Esophagus muscularis mucosa (tissue), 4 donors: ENCODE data around the gene DAAM2. TPM values are rescaled to one million over a fixed set of nuclear protein-coding genes. Genes with fewer than 3 reads are reported as not detected.
A peak's percentile ranks its signal among the peaks of the same experiment; 100 is the strongest.

Experiments
- DNase-seq: peaks from one replicate; pipeline ENCODE4 v3.0.0-alpha.2; 2017; ENCODE audit errors: extremely low spot score
- H3K27ac ChIP-seq, 4 donors: fragments of 200-600 bp; sonication (generic); replicated peaks in 1 of 4; 1 replicate in 3 of 4; 2 replicates in 1 of 4; pipeline ENCODE4 v1.5.1; 2016 to 2019; ENCODE audit warnings: mild to moderate bottlenecking in 1 of 4
- H3K27me3 ChIP-seq, 4 donors: fragments of 200-600 bp; sonication (generic); one replicate each; pipeline versions ENCODE4 v1.5.1 to v1.6.0; 2016 to 2019
- H3K36me3 ChIP-seq, 4 donors: fragments of 200-600 bp; sonication (generic); one replicate each; pipeline ENCODE4 v1.5.1; 2016 to 2019
- H3K4me1 ChIP-seq, 4 donors: fragments of 200-600 bp; sonication (generic); one replicate each; pipeline ENCODE4 v1.5.1; 2016 to 2019
- H3K4me3 ChIP-seq, 4 donors: fragments of 200-600 bp; sonication (generic); 1 replicate in 2 of 4; 2 replicates in 2 of 4; pipeline ENCODE4 v1.5.1; 2016 to 2019; ENCODE audit warnings: mild to moderate bottlenecking in 4 of 4, moderate library complexity in 1 of 4
- H3K9me3 ChIP-seq, 4 donors: fragments of 200-600 bp; sonication (generic); 1 replicate in 3 of 4; 2 replicates in 1 of 4; pipeline ENCODE4 v1.5.1; 2016 to 2019
- EP300 ChIP-seq: sonication (generic); formaldehyde crosslinking; IDR thresholded peaks from one replicate; pipeline ENCODE4 v1.6.1; 2017; ENCODE audit warnings: antibody characterized with exemption
- POLR2A ChIP-seq: fragments of 450-650 bp; IDR thresholded peaks from one replicate; pipeline ENCODE4 v1.6.1; 2017; ENCODE audit warnings: antibody characterized with exemption, moderate library complexity, mild to moderate bottlenecking, low read depth
- POLR2AphosphoS5 ChIP-seq, 2 donors: sonication (generic); formaldehyde crosslinking; IDR thresholded peaks; one replicate each; pipeline ENCODE4 v1.6.1; 2017; ENCODE audit warnings: antibody characterized with exemption in 2 of 2
- WGBS: methylation state at CpG from one replicate; pipeline ENCODE4 v1.1.5; 2018; 5-methylcytosine and 5-hydroxymethylcytosine counted together
- intact Hi-C: fragments of 100-400 bp; cut with DNase I; formaldehyde crosslinking; loops from one replicate; pipeline ENCODE4 v1.15.1; 2023
- total RNA-seq, 4 donors: library from RNA; depleted of rRNA; stranded (reverse); fragments of >200 nt; gene quantifications; one replicate each; pipeline versions ENCODE4 v1.1.0 to v1.2.1, GENCODE V29; 2016
- TF ChIP-seq, protein P1 (sequence below), 3 experiments: fragments of 200-600 bp in 2 of 3; fragments of 450-650 bp in 1 of 3; sonication (generic) in 2 of 3; IDR thresholded peaks; one replicate each; pipeline ENCODE4 v1.5.1; 2017 to 2019; ENCODE audit warnings: antibody characterized with exemption in 3 of 3, mild to moderate bottlenecking in 2 of 3, moderate library complexity in 1 of 3

DAAM2 gene
- total RNA-seq, 4 donors from 2014 or later, result 221 to 446 (median 392) TPM

GRCh38 chr6:39880594-39880993 is 88.4 kb downstream of the DAAM2 start:
- no peak for DNase-seq
- 87% methylated on average over 4 of the region's 4 CpGs for WGBS
- TF ChIP-seq, protein P1, sequence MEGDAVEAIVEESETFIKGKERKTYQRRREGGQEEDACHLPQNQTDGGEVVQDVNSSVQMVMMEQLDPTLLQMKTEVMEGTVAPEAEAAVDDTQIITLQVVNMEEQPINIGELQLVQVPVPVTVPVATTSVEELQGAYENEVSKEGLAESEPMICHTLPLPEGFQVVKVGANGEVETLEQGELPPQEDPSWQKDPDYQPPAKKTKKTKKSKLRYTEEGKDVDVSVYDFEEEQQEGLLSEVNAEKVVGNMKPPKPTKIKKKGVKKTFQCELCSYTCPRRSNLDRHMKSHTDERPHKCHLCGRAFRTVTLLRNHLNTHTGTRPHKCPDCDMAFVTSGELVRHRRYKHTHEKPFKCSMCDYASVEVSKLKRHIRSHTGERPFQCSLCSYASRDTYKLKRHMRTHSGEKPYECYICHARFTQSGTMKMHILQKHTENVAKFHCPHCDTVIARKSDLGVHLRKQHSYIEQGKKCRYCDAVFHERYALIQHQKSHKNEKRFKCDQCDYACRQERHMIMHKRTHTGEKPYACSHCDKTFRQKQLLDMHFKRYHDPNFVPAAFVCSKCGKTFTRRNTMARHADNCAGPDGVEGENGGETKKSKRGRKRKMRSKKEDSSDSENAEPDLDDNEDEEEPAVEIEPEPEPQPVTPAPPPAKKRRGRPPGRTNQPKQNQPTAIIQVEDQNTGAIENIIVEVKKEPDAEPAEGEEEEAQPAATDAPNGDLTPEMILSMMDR (IDR thresholded peaks at IDR 0.05), result no peak
- TF ChIP-seq POLR2A (no peak), POLR2AphosphoS5 (IDR thresholded peaks at IDR 0.05) (no peak), EP300 (no peak)
- peaks cover 22 to 76% (median 64%) of the 10 kb centered on the region in 4 donors for H3K36me3 ChIP-seq
- H3K9me3 ChIP-seq, result no peaks in the 10 kb centered on the region
- intact Hi-C loops, result loop anchor here (5.0 kb wide), 1 partner anchor 48 kb away; no protein-coding TSS in a partner anchor
- H3K4me3 ChIP-seq, result no peak overlapping the region
- H3K27me3 ChIP-seq, result no peaks in the 10 kb centered on the region
- peaks cover 17 to 76% (median 66%) of the 10 kb centered on the region in 4 donors for H3K4me1 ChIP-seq
- peak overlapping the region; percentile 12 to 86 (median 52) for H3K27ac ChIP-seq

DNA sequence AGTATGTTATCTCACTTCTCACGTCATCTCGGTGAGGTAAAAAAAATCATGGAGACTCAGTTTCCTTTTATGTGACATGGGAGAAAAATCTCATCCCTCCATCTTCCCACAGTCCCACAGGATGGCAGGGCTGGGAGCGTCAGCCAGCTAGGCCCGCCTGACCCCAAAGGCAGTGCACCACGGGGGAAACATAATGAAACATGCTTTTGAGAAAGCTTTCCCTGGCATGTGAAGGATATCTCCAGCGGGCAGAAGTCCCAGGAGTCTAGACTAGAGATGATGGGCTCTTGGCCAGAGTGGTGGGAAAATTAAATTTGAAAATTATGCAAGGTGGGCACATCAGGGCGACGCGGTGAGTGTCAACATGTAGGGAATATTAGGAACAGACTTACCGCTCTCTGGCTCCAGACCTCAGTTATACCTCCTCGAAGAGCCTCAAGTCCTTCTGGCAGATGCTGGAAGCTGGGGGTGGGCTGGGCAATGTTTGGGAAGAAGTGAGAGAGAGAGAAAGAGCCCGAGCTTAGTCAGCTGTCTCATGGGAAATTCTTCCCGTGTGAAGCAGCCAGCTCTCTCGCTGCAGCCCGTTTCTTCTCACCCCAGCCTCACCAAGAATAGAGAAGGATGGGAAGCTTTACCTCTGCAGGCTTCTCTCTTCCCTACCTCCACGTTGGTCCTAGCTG is 89.8 kb downstream of the DAAM2 start:
- peaks cover 21 to 90% (median 80%) of the 10 kb centered on the region in 4 donors for H3K4me1 ChIP-seq
- no peaks in the 10 kb centered on the region for H3K27me3 ChIP-seq
- no peak overlapping the region for H3K4me3 ChIP-seq
- H3K27ac ChIP-seq, result peak overlapping the region; percentile 83 to 86 (median 84)
- intact Hi-C loops, result loop anchor here (5.0 kb wide), 1 partner anchor 50 kb away; no protein-coding TSS in a partner anchor
- TF ChIP-seq EP300, result no peak
- no peak for TF ChIP-seq POLR2A
- TF ChIP-seq POLR2AphosphoS5 (IDR thresholded peaks at IDR 0.05), result no peak
- TF ChIP-seq, protein P1 (IDR thresholded peaks at IDR 0.05), result no peak
- DNase-seq, result no peak
- peaks cover 18 to 75% (median 56%) of the 10 kb centered on the region in 4 donors for H3K36me3 ChIP-seq
- WGBS, result 49% methylated on average over 15 of the region's 16 CpGs
- no peaks in the 10 kb centered on the region for H3K9me3 ChIP-seq

- no peak for DNase-seq
- Histone ChIP-seq H3K4me1 (peaks cover 26 to 95% (median 85%) of the 10 kb centered on the region in 4 donors), H3K9me3 (no peaks in the 10 kb centered on the region), H3K4me3 (no peak overlapping the region), H3K27ac (peak overlapping the region; percentile 83 to 86 (median 84)), H3K36me3 (peaks cover 17 to 73% (median 51%) of the 10 kb centered on the region in 4 donors), H3K27me3 (no peaks in the 10 kb centered on the region)
- TF ChIP-seq EP300 (no peak), POLR2AphosphoS5 (IDR thresholded peaks at IDR 0.05) (peak in 1 of 2 donors; percentile 46)
- TF ChIP-seq, protein P1 (IDR thresholded peaks at IDR 0.05), result no peak
- 30% methylated on average over 8 of the region's 8 CpGs for WGBS
- intact Hi-C loops, result loop anchor here (5.0 kb wide), 1 partner anchor 50 kb away; no protein-coding TSS in a partner anchor
Measured at GRCh38 chr6:39882531-39882899, 90.3 kb downstream of the DAAM2 start.

DNA sequence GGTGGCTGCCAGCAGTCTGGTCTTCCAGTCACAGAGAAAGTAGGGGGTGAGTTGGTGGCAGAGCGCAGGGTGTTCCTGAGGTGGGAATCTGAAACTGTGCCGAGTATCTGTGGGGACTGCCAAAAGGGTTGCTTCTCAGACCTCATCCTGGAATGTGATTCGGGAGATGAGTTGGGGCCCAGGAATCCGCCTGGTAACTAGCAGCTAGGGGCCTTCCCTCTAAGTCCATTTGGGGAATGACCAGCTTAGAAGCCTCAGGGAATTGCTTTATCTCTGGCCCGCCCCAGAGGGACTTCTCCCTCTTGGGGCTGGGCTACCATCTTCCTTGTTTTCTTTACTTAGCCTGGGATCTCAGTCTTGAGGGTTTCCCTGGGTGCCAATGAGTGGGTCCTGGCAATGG is 92.5 kb downstream of the DAAM2 start:
- TF ChIP-seq EP300 (no peak), POLR2AphosphoS5 (IDR thresholded peaks at IDR 0.05) (peak in 1 of 2 donors; percentile 13), POLR2A (no peak)
- TF ChIP-seq, protein P1 (IDR thresholded peaks at IDR 0.05), result no peak
- intact Hi-C loops, result loop anchor here (5.0 kb wide), 1 partner anchor 52 kb away; no protein-coding TSS in a partner anchor
- Histone ChIP-seq H3K36me3 (peaks cover 5 to 73% (median 35%) of the 10 kb centered on the region in 4 donors), H3K27ac (peak overlapping the region; percentile 83 to 86 (median 84)), H3K4me1 (peaks cover 41 to 100% (median 92%) of the 10 kb centered on the region in 4 donors), H3K4me3 (no peak overlapping the region), H3K27me3 (no peaks in the 10 kb centered on the region), H3K9me3 (no peaks in the 10 kb centered on the region)
- no peak for DNase-seq
- 43% methylated on average over 3 of the region's 5 CpGs for WGBS
